Brain pericyte (primary cell): ENCODE measurements around the gene C5orf52.
"Not testable (repeated sequence)": the region's sequence is repeated elsewhere in the genome, so short reads cannot be mapped to it uniquely, and the experiment has no call there.

ENCODE experiments used
- DNase-seq: peaks from one replicate; pipeline ENCODE4 v3.0.0-alpha.2; 2012; ENCODE audit warnings: low read depth, low spot score

C5orf52 gene

DNA sequence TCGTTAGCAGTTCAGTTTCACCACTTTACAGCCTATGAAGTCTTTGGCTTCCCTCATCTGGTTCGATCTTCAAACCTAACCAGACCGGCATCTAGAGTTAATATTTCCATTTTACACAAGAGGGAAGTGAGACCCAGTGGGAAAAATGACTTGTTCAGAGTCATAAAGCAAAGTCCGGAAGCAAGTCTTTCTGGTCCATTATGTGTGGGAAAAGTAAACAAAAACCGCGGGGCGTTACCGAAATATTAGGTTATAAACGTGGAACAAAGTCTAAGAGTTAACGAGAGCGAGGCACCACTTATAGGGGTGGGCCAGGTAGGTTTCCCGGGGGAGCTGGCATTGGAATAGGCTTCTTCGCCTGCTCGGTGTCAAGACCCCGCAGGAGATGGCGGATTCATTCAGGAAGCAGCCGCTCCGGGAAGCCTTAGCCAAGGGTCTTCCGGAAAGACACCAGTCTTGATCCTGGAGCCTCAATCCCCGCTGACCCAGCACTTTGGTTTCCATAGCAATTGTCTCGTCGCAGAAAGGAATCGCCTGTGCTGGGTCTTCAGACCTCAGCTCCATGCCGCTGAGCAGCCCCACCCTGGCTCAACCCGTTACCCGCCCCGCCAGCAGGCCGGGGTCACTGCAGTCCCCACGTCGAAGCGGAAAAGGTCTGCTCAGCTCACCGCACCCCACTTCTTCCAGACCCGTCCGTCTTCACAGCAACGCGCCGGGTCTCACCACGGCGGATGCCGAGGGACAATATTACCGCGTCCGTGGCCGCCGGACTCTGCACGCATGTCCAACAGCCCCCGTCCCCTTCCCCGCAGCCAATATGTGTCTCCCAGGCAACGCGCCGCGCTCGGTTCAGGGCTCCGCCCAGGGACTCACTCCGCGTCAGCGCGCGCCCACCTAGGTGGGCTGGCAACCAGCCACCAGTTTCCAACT lies at the start of gene C5orf52:
C5orf52 (plus strand) TSS at position 872 of the 930 bp plus-strand sequence. CDS start 82 bp downstream, outside the sequence.
- no peak for DNase-seq

DNA sequence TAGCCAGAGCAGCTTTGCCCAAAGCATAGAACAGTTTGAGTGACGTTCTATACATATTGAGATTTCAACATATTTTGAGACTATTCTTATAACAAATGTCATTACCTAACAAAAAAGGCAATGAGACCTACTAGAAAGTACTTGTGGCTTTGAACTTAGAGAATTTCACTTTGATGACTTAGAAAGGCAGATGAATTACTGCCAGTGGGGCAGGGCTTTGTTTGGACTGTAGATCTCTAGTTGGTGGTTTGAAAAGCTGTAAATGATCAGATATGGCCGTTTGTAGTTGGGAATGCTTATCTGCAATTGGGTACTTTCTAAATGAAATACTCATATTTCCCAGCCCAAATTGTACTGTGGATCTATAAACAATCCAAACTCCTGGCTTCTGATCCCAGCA lies 47.2 kb upstream of the C5orf52 start:
- no peak for DNase-seq

- no peak for DNase-seq
Observed at GRCh38 chr5:157626831-157627230, 44.5 kb upstream of the C5orf52 start.

DNA sequence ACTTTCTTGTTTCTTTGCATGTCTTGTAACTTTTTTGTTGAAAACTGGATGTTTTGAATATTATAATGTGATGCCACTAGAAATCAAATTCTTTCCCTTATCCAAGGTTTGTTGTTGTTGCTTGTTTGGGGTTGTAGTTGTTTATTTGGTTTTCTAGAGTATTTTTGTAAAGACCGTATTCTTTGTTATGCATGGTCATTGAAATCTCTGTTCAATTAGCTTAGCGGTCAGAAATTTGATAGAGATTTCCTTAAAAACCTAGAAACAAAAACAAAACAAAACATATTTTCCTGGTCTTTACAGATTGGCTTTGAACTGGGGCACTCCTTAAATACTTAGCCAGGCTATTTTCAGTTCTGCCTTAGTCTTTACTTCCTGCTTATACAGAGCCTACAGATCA lies 41.0 kb upstream of the C5orf52 start:
- DNase-seq, result no peak

GRCh38 chr5:157640406-157641066 lies 30.8 kb upstream of the C5orf52 start:
- no peak for DNase-seq

DNA sequence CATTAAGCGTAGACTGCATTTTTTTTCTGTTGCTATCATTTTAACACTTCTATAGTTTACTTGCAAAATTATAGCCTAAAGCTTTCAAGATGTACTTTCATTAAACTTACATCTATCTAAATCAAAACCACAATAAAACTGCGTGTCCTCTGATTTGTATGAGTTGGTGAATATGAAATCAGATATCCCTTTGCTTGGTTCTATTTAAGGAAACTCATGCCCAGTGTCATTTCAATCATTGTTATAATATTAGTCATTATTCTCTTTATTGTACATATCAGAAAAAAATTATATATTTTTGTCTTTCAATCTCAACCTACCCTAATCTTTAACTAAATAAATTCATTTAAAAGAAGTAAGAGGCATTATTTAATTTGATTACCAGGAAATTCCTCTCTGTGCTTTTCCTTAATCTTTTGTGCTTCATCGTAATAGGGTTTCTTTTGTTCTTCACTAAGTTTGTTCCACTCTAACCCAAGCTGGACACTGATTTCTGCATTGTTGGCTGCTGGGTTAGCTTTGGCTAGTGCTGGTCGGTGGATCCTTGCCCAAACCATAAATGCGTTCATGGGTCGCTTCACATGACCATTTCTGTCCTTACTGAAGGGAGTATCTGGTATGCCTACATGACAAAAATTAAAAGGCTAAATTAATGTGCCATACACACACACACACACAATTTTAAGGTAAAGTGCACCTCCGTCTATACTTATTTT lies 22.9 kb upstream of the C5orf52 start:
- DNase-seq, result no peak

- no peak for DNase-seq
Observed at GRCh38 chr5:157649101-157649500, 22.2 kb upstream of the C5orf52 start.

DNA sequence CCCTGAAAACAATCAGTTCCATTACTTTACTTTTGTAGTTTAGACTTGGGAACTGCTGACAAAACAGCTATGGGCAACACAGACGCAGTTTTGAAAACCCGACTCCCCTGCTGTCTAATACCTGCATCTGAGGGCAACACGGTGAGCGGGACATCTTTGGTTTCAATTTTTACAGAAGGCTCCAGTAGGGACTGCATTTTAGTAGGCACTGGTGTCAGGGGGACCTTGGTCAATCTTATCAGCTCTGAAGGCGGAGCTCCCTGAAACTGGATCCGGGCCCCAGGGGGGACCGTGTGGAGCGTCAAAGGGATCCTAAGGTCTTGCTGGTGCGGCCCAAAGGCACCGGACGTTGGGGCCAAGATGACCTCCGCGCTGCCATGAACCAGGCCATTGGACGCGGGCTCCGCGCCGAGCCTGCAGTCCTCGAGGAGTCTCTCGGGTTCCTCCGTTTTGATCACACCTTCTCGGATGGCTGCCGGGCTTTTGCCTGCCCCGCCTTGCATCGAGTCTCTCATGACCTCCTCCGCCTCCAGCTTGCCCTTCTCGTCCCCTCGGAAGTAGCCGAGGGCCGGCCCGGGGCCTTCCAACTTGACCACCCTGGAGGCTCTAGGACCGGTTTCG lies 20.2 kb upstream of the C5orf52 start:
- no peak for DNase-seq

DNA sequence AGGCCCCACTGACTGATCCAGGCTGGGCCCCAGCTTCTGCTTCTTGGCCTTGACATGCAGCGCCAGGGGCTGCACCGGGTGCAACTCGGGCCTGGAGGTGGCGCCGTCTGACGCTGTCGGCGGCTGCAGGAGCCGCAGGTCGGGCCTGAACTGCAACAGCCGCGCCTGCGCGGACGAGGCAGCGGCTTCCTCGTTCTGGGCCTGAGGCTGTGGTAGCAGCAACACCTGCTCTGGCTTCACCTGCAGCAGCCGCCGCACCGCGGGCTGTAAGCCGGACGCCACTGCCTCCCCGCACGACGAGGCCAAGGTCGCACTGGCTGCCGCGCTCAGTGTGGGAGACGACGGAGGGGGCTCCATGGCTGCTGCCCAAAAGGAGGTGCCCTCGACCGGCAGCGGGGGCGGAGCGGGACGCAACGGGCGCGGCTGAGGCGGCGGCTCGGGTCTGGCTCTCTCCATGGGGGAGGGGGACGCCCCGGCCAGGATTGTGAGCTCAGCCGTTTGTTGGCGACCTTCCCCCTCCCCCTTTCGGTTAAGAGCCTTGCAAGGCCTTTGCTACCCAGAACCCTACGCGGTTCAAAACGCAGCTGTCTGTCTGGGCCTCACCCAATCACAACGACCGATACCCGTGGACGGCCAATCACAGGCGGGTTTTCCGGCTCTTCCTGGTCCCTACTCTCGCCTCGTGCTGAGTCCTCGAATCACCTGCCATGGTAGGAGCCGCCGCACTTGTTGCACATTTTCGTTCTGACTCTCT lies 19.5 kb upstream of the C5orf52 start:
- no peak for DNase-seq

DNA sequence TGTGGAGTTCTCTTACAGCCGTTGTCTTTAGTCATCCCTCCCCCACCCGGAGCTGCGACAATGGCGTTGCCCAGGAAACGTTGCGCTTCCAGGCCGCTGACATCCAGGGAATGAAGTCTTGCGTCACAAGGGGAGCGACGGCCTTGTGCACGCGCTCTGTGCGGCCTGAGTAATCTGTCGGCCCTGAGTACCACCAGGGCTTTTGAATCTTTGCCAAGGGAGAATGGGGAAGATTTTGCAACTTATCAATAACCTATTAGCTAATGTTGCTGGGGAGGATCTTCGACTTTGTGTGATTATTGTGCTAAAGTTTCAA lies 19.0 kb upstream of the C5orf52 start, which contains the start of gene SOX30:
SOX30 (minus strand) TSS at position 62 of the 316 bp plus-strand sequence. CDS start 360 bp downstream, outside the sequence.
- no peak for DNase-seq

DNA sequence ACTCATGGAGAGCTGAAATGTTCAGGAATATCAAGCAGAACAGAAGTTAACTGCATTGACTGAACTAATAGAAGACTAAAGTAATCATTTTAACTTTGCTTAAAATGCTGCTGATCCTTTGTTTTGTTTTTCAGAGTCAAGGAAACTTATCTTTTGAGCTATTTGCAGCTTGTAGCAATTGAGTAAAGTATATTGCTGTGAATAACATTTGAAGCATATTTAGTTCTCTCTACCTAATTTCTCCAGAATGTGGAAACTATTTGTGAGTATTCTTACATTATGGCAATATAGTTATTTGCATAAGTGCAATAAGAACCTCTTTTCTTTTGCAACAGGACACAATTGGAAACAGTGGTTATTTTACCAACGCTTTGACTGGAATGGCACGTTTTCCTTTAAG lies 13.8 kb upstream of the C5orf52 start:
- DNase-seq, result no peak

DNA sequence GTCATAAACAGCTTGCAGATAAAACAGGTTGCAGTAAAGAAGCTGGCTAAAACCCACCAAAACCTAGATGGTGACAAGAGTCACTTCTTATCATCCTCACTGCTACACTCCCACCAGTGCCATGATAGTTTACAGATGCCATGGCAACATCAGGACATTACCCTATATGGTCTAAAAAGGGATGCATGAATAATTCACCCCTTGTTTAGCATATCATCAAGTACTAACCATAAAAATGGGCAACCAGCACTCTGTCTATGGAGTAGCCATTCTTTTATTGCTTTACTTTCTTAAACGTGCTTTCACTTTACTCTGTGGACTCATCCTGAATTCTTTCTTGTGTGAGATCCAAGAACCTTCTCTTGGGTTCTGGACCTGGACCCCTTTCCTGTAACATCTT lies 12.4 kb upstream of the C5orf52 start:
- DNase-seq, result no peak

GRCh38 chr5:157659868-157660660 lies 11.3 kb upstream of the C5orf52 start:
- no peak for DNase-seq

DNA sequence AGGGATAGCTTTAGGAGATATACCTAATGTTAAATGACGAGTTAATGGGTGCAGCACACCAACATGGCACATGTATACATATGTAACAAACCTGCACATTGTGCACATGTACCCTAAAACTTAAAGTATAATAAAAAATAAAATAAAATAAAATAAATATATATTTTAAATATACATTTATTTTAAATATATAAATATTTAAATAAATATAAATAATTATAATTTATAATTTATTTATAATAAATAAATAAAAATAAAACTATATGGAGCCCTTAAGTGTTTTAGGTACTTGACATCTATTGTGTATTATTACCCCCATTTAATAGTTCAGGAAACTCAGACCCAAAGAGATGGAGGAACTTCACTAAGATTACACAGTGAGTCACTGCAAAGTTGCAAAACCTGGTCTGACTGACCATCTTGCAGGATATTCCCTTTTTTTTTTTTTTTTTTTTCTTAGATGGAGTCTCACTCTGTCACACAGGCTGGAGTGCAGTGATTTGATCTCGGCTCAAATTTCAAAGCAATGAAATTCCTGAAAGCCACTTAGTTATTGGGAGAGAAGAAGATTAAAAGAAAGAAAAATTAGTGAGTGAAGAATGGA lies 5.8 kb upstream of the C5orf52 start:
- DNase-seq, result no peak

- no peak for DNase-seq
Observed at GRCh38 chr5:157668356-157668755, 3.0 kb upstream of the C5orf52 start.

DNA sequence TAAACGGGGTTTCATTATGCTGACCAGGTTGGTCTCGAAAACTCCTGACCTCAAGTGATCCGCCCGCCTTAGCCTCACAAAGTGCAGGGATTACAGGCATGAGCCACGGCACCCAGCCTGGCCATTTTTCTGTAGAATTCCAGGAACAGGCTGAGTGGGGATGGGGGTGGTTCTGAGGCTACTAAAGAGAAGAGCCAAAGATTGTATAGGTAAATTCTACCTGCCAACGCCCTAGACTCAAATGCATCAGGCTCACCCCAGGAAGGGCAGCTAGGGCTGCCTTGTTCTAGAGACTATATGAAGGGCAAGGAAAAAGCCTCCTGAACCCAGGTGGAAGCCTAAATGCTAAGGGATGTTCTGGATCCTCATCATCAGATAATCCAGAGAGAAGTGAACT lies 1.6 kb upstream of the C5orf52 start:
- no peak for DNase-seq

GRCh38 chr5:157671592-157672330 lies 428 bp downstream of the C5orf52 start:
- no peak for DNase-seq

DNA sequence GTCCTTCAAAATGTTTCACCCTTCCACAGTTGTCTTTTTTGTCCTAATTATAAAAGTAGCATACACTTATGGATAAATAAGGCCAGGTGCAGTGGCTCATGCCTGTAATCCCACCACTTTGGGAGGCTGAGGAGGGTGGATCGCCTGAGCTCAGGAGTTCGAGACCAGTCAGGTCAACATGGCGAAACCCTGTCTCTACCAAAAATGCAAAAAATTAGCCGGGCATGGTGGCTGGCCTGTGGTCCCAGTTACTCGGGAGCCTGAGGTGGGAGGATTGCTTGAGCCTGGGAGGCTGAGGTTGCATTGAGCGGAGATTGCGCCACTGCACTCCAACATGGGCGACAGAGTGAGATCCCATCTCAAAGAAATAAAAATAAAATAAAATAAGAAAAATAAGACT lies 1.6 kb downstream of the C5orf52 start:
- no peak for DNase-seq

- DNase-seq, result not testable (repeated sequence)
Observed at GRCh38 chr5:157674351-157674750, 3.0 kb downstream of the C5orf52 start.
